Stimulated activated CD8-positive, alpha-beta memory T cell treated with anti-CD3 and anti-CD28 coated beads, Interleukin-12 subunit alpha, Interleukin-12 subunit beta, amount 100 ng/mL, for 24 hours (primary cell): ENCODE measurements around the gene HKDC1.
"Not testable (repeated sequence)": the region's sequence is repeated elsewhere in the genome, so short reads cannot be mapped to it uniquely, and the experiment has no call there.

Experiments used
- DNase-seq: peaks from one replicate; pipeline ENCODE4 v3.0.0-alpha.2; 2020; ENCODE audit errors: extremely low read depth

Gene HKDC1

GRCh38 chr10:69241575-69241974 lies 21.4 kb downstream of the HKDC1 start:
- no peak for DNase-seq

- DNase-seq, result no peak
Measured at GRCh38 chr10:69242040-69242851, 22.1 kb downstream of the HKDC1 start.

- DNase-seq, result no peak
Measured at GRCh38 chr10:69242852-69243212, 22.7 kb downstream of the HKDC1 start.

GRCh38 chr10:69243817-69244216 lies 23.7 kb downstream of the HKDC1 start:
- DNase-seq, result no peak

GRCh38 chr10:69246036-69246435 lies 25.9 kb downstream of the HKDC1 start:
- no peak for DNase-seq

- no peak for DNase-seq
Measured at GRCh38 chr10:69246581-69247312, 26.6 kb downstream of the HKDC1 start.

GRCh38 chr10:69247313-69247710 lies 27.2 kb downstream of the HKDC1 start:
- DNase-seq, result no peak

- DNase-seq, result no peak
Measured at GRCh38 chr10:69248117-69248730, 28.1 kb downstream of the HKDC1 start.

GRCh38 chr10:69250041-69250440 lies 29.9 kb downstream of the HKDC1 start:
- no peak for DNase-seq

- DNase-seq, result not testable (repeated sequence)
Measured at GRCh38 chr10:69251417-69251816, 31.3 kb downstream of the HKDC1 start.

GRCh38 chr10:69253171-69253570 lies 33.0 kb downstream of the HKDC1 start:
- no peak for DNase-seq

- DNase-seq, result no peak
Measured at GRCh38 chr10:69254877-69255276, 34.7 kb downstream of the HKDC1 start.

GRCh38 chr10:69259547-69260243 lies 39.6 kb downstream of the HKDC1 start:
- DNase-seq, result no peak

- no peak for DNase-seq
Measured at GRCh38 chr10:69261184-69261583, 41.1 kb downstream of the HKDC1 start.

- DNase-seq, result no peak
Measured at GRCh38 chr10:69262292-69262751, 42.2 kb downstream of the HKDC1 start.

GRCh38 chr10:69265521-69265920 lies 45.4 kb downstream of the HKDC1 start:
- no peak for DNase-seq

- DNase-seq, result no peak
Measured at GRCh38 chr10:69268761-69269416, 48.8 kb downstream of the HKDC1 start.

- DNase-seq, result no peak
Measured at GRCh38 chr10:69269761-69270160, 49.6 kb downstream of the HKDC1 start.

GRCh38 chr10:69270990-69271389 lies 50.9 kb downstream of the HKDC1 start:
- no peak for DNase-seq

- DNase-seq, result no peak
Measured at GRCh38 chr10:69272624-69273023, 52.5 kb downstream of the HKDC1 start.

- no peak for DNase-seq
Measured at GRCh38 chr10:69275444-69275843, 55.3 kb downstream of the HKDC1 start.

GRCh38 chr10:69276503-69276902 lies 56.4 kb downstream of the HKDC1 start:
- DNase-seq, result no peak
